ENCODE results near the gene BEAN1.
"Not testable (repeated sequence)": the region's sequence is repeated elsewhere in the genome, so short reads cannot be mapped to it uniquely, and the experiment has no call there.

The BEAN1 gene

GRCh38 chr16:66441586-66442375, 14.7 kb downstream of the BEAN1 start:
- DNase-seq (ENCODE audit: low read depth): peak; percentile 19

GRCh38 chr16:66442502-66443268, 15.6 kb downstream of the BEAN1 start:
- DNase-seq (ENCODE audit: low read depth): no peak

- no peak for DNase-seq (ENCODE audit: low read depth)
Observed at GRCh38 chr16:66443269-66443652, 16.2 kb downstream of the BEAN1 start.

GRCh38 chr16:66444049-66444481, 17.0 kb downstream of the BEAN1 start:
- DNase-seq (ENCODE audit: low read depth): no peak

GRCh38 chr16:66446737-66447136, 19.6 kb downstream of the BEAN1 start:
- no peak for DNase-seq (ENCODE audit: low read depth)

GRCh38 chr16:66447491-66447890, 20.4 kb downstream of the BEAN1 start:
- DNase-seq (ENCODE audit: low read depth): no peak

GRCh38 chr16:66451548-66451947, 24.5 kb downstream of the BEAN1 start:
- DNase-seq (ENCODE audit: low read depth): no peak

- DNase-seq (ENCODE audit: low read depth): not testable (repeated sequence)
Observed at GRCh38 chr16:66453230-66453629, 26.1 kb downstream of the BEAN1 start.

- no peak for DNase-seq (ENCODE audit: low read depth)
Observed at GRCh38 chr16:66454751-66455150, 27.7 kb downstream of the BEAN1 start.

- DNase-seq (ENCODE audit: low read depth): no peak
Observed at GRCh38 chr16:66455970-66456369, 28.9 kb downstream of the BEAN1 start.

GRCh38 chr16:66457888-66458287, 30.8 kb downstream of the BEAN1 start:
- DNase-seq (ENCODE audit: low read depth): no peak

- no peak for DNase-seq (ENCODE audit: low read depth)
Observed at GRCh38 chr16:66458292-66458691, 31.2 kb downstream of the BEAN1 start.

- DNase-seq (ENCODE audit: low read depth): no peak
Observed at GRCh38 chr16:66458853-66459252, 31.8 kb downstream of the BEAN1 start.

GRCh38 chr16:66459878-66460277, 32.8 kb downstream of the BEAN1 start:
- DNase-seq (ENCODE audit: low read depth): peak; percentile 28

GRCh38 chr16:66460703-66461102, 33.6 kb downstream of the BEAN1 start:
- DNase-seq (ENCODE audit: low read depth): no peak

GRCh38 chr16:66462912-66463311, 35.8 kb downstream of the BEAN1 start:
- DNase-seq (ENCODE audit: low read depth): no peak

GRCh38 chr16:66465946-66466345, 38.9 kb downstream of the BEAN1 start:
- not testable (repeated sequence) for DNase-seq (ENCODE audit: low read depth)

- not testable (repeated sequence) for DNase-seq (ENCODE audit: low read depth)
Observed at GRCh38 chr16:66466636-66467035, 39.5 kb downstream of the BEAN1 start.

- no peak for DNase-seq (ENCODE audit: low read depth)
Observed at GRCh38 chr16:66467611-66468010, 40.5 kb downstream of the BEAN1 start.

- no peak for DNase-seq (ENCODE audit: low read depth)
Observed at GRCh38 chr16:66468321-66468965, 41.3 kb downstream of the BEAN1 start.

GRCh38 chr16:66469291-66469946, 42.3 kb downstream of the BEAN1 start:
- DNase-seq (ENCODE audit: low read depth): no peak

GRCh38 chr16:66469947-66470546, 43.0 kb downstream of the BEAN1 start:
- no peak for DNase-seq (ENCODE audit: low read depth)

Measured in amniotic epithelial cell (primary cell).